ENCODE data around the gene NDUFS8. TPM values are rescaled to one million over a fixed set of nuclear protein-coding genes. Genes with fewer than 3 reads are reported as not detected.

The NDUFS8 gene
- total RNA-seq, 2 experiments from 2014 or later, result 70.5 to 72.5 TPM

DNA sequence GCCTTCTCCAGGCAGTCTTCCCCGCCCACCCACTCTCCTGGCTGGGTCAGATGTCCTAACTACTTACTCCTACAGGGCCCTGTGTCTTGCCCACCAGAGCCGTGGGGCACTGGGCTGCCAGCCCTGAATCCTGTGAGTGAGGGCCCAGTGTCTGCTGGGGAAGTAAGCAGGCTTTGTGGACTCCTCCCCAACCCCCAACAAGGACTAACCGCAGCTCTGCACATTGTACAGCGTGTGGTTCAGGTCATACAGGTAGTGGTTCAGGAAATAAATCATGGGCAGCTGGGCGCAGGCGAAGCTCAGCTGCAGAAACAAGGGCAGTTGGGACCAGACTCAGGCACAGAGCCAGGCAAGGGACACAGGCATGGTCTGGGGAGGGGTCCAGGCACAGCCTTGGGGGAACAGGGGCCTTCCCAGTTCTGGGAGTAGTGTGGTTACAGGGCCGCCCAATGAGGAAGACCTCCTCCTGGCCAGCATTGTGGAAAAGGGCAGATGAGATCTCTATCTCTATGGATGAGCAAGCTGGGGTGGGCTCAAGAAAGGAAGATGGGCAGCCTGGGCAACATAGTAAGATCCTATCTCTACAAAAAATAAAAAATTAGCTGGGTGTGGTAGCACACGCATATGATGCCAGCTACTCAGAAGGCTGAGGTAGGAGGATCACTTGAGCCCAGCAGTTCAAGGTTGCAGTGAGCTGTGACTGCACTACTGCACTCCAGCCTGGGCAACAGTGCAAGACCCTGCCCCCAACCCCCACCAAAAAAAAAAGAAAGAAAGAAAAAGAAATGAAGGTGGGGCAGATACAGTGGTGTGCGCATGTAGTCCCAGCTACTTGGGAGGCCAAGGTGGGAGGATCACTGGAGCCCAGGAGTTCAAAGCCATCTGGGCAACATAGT is 32.1 kb upstream of the NDUFS8 start:
- H3K27ac ChIP-seq (ENCODE audit: low read depth in 1 of 2, low read length in 2 of 2), result no peak overlapping the region
- ChIA-PET CTCF (interaction anchor here (1.6 kb wide), 1 partner anchor 43 kb away, joined by 4 read pairs; no protein-coding TSS in a partner anchor), POLR2A (interaction anchor here (1.5 kb wide), 1 partner anchor 10 kb away, joined by 3 read pairs; no protein-coding TSS in a partner anchor)
- ATAC-seq (ENCODE audit: poor library complexity) (peak; percentile 29), DNase-seq (peak in 4 of 14 experiments; percentile 22 to 52 (median 34))
- no peak overlapping the region for H3K4me3 ChIP-seq (ENCODE audit: low read length)
- intact Hi-C loops (cut with DNase I, micrococcal nuclease), result no loop called here
- no peaks in the 10 kb centered on the region for H3K27me3 ChIP-seq (ENCODE audit: control insufficient read depth in 1 of 2, insufficient read depth in 2 of 2, low read length in 2 of 2)
- Mint-ChIP-seq H3K4me3 (no peak overlapping the region), H3K27me3 (no peaks in the 10 kb centered on the region), H3K36me3 (ENCODE audit: low read depth) (peaks cover 8% of the 10 kb centered on the region), H3K9me3 (no peaks in the 10 kb centered on the region), H3K27ac (no peak overlapping the region), H3K4me1 (ENCODE audit: low read depth) (peaks cover 31% of the 10 kb centered on the region)
- H3K9me3 ChIP-seq (ENCODE audit: control insufficient read depth in 1 of 2, insufficient read depth in 1 of 2, low read length in 2 of 2), result peaks cover 0 to 4% of the 10 kb centered on the region in 2 experiments
- TF ChIP-seq, protein P1, sequence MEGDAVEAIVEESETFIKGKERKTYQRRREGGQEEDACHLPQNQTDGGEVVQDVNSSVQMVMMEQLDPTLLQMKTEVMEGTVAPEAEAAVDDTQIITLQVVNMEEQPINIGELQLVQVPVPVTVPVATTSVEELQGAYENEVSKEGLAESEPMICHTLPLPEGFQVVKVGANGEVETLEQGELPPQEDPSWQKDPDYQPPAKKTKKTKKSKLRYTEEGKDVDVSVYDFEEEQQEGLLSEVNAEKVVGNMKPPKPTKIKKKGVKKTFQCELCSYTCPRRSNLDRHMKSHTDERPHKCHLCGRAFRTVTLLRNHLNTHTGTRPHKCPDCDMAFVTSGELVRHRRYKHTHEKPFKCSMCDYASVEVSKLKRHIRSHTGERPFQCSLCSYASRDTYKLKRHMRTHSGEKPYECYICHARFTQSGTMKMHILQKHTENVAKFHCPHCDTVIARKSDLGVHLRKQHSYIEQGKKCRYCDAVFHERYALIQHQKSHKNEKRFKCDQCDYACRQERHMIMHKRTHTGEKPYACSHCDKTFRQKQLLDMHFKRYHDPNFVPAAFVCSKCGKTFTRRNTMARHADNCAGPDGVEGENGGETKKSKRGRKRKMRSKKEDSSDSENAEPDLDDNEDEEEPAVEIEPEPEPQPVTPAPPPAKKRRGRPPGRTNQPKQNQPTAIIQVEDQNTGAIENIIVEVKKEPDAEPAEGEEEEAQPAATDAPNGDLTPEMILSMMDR (IDR thresholded peaks at IDR 0.05), result no peak
- H3K4me1 ChIP-seq (ENCODE audit: insufficient read depth, low read length), result peaks cover 54% of the 10 kb centered on the region
- peaks cover 3% of the 10 kb centered on the region for H3K36me3 ChIP-seq (ENCODE audit: insufficient read depth, low read length)

DNA sequence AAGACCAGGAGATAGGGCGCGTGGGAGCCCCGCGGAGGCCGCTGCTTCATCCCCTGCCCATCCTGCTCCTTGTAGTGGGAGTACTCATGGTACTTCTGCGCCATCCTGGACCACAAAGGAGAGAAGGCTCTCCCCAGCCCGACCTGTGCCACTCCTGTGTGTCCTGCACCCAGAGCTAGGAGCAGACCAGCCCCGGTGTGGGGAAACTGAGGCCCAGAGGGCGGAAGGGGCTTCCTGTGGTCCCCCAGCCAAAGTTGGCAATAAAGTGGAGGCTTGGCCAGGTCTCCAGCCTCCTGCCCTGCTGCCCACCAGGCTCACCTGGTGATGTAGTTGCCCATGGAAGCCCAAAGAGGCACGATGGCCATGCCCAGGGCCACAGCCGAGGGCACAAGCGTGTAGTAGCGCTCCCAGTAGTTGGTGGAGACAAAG is 31.3 kb upstream of the NDUFS8 start:
- no peak for DNase-seq
- peaks cover 8% of the 10 kb centered on the region for H3K36me3 Mint-ChIP-seq (ENCODE audit: low read depth)
- Histone ChIP-seq H3K9me3 (ENCODE audit: control insufficient read depth in 1 of 2, insufficient read depth in 1 of 2, low read length in 2 of 2) (peaks cover 0 to 4% of the 10 kb centered on the region in 2 experiments), H3K27me3 (ENCODE audit: control insufficient read depth in 1 of 2, insufficient read depth in 2 of 2, low read length in 2 of 2) (no peaks in the 10 kb centered on the region), H3K36me3 (ENCODE audit: insufficient read depth, low read length) (peaks cover 3% of the 10 kb centered on the region), H3K27ac (ENCODE audit: low read depth in 1 of 2, low read length in 2 of 2) (no peak overlapping the region), H3K4me1 (ENCODE audit: insufficient read depth, low read length) (peaks cover 52% of the 10 kb centered on the region), H3K4me3 (ENCODE audit: low read length) (no peak overlapping the region)
- ChIA-PET POLR2A (interaction anchor here (1.5 kb wide), 1 partner anchor 9 kb away, joined by 3 read pairs; no protein-coding TSS in a partner anchor), CTCF (interaction anchor here (1.6 kb wide), 1 partner anchor 44 kb away, joined by 4 read pairs; no protein-coding TSS in a partner anchor)
- intact Hi-C loops (cut with DNase I, micrococcal nuclease), result no loop called here
- ATAC-seq (ENCODE audit: poor library complexity), result no peak
- TF ChIP-seq, protein P1 (IDR thresholded peaks at IDR 0.05), result no peak
- H3K4me1 Mint-ChIP-seq (ENCODE audit: low read depth), result peaks cover 28% of the 10 kb centered on the region
- no peaks in the 10 kb centered on the region for H3K27me3 Mint-ChIP-seq
- H3K4me3 Mint-ChIP-seq, result no peak overlapping the region
- H3K9me3 Mint-ChIP-seq, result no peaks in the 10 kb centered on the region
- no peak overlapping the region for H3K27ac Mint-ChIP-seq

DNA sequence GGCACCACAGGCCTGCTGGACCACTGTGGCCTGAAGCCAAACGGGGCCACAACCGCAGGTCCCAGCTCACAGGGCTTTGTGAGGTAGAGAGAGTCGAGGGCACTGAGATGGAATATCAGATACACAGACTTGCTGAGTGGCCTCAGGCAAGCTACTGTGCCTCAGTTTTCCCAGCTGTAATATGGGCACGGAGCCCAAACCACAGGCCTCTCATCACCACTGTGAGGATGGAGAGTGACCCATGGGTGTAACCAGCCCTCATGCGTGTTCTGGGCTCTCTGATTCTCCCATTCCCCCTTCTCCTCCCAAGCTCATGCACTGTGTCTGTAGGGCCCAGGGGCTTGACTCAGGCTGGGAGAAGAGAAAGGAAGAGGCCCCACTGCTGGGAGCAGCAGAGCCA is 30.8 kb upstream of the NDUFS8 start:
- Histone ChIP-seq H3K36me3 (ENCODE audit: insufficient read depth, low read length) (peaks cover 3% of the 10 kb centered on the region), H3K27me3 (ENCODE audit: control insufficient read depth in 1 of 2, insufficient read depth in 2 of 2, low read length in 2 of 2) (no peaks in the 10 kb centered on the region), H3K27ac (ENCODE audit: low read depth in 1 of 2, low read length in 2 of 2) (no peak overlapping the region), H3K4me3 (ENCODE audit: low read length) (no peak overlapping the region), H3K9me3 (ENCODE audit: control insufficient read depth in 1 of 2, insufficient read depth in 1 of 2, low read length in 2 of 2) (peaks cover 0 to 4% of the 10 kb centered on the region in 2 experiments), H3K4me1 (ENCODE audit: insufficient read depth, low read length) (peaks cover 57% of the 10 kb centered on the region)
- Mint-ChIP-seq H3K4me3 (no peak overlapping the region), H3K4me1 (ENCODE audit: low read depth) (peaks cover 28% of the 10 kb centered on the region), H3K27me3 (no peaks in the 10 kb centered on the region), H3K36me3 (ENCODE audit: low read depth) (peaks cover 8% of the 10 kb centered on the region), H3K9me3 (no peaks in the 10 kb centered on the region), H3K27ac (no peak overlapping the region)
- ChIA-PET POLR2A (interaction anchor here (1.5 kb wide), 1 partner anchor 9 kb away, joined by 3 read pairs; no protein-coding TSS in a partner anchor), CTCF (interaction anchor here (1.6 kb wide), 1 partner anchor 44 kb away, joined by 4 read pairs; no protein-coding TSS in a partner anchor)
- DNase-seq (no peak), ATAC-seq (ENCODE audit: poor library complexity) (no peak)
- intact Hi-C loops (cut with DNase I, micrococcal nuclease), result loop anchor here in 1 of 2 experiments (10.0 kb wide), 1 partner anchor 205 kb away; no protein-coding TSS in a partner anchor
- TF ChIP-seq, protein P1 (IDR thresholded peaks at IDR 0.05), result no peak

Measured in CD4-positive, alpha-beta T cell (primary cell).